ENCODE results near the gene WNT3A. TPM values are rescaled to one million over a fixed set of nuclear protein-coding genes. Genes with fewer than 3 reads are reported as not detected.

The WNT3A gene
- total RNA-seq, 1 experiment from 2014 or later, result 0.24 TPM

DNA sequence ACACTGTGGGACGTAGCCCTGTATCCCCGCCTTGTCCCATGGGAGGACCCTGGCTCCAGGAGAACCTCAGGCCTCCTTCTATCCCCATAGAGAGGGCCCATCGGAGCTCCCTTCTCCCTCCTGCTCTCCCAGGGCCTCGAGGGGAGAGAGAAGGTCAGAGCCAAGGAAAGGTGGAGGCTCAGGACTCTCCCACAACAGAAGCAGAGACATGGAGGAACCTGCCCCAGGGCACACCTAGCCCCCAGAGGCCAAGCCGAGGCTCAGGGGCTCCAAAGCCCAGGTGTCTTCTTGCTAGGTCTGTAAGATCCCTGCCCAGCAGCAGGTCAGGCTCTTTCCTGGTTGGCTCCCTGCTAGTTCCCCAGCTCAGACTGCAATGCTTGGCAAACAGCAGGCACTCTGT is 41.3 kb downstream of the WNT3A start:
- no peak for DNase-seq
- Histone ChIP-seq H3K4me1 (replicated peaks; ENCODE audit: insufficient read depth) (peaks cover 38% of the 10 kb centered on the region), H3K9me3 (ENCODE audit: insufficient read depth, low read depth) (no peaks in the 10 kb centered on the region), H3K36me3 (ENCODE audit: low read depth) (no peaks in the 10 kb centered on the region), H3K4me3 (no peak overlapping the region), H4K20me1 (ENCODE audit: insufficient read depth) (no peaks in the 10 kb centered on the region), H3K27me3 (ENCODE audit: insufficient read depth, low read depth) (no peaks in the 10 kb centered on the region), H2AFZ (no peak overlapping the region), H3K27ac (no peak overlapping the region), H3K4me2 (no peak overlapping the region), H3K79me2 (ENCODE audit: low read depth) (no peaks in the 10 kb centered on the region), H3K9me2 (ENCODE audit: insufficient read depth) (no peaks in the 10 kb centered on the region), H3F3A (ENCODE audit: insufficient read depth, low read depth) (peaks cover 39% of the 10 kb centered on the region)
- no peak for TF ChIP-seq EZH2 (IDR thresholded peaks at IDR 0.05; ENCODE audit: low read depth)
- TF ChIP-seq, protein P1, sequence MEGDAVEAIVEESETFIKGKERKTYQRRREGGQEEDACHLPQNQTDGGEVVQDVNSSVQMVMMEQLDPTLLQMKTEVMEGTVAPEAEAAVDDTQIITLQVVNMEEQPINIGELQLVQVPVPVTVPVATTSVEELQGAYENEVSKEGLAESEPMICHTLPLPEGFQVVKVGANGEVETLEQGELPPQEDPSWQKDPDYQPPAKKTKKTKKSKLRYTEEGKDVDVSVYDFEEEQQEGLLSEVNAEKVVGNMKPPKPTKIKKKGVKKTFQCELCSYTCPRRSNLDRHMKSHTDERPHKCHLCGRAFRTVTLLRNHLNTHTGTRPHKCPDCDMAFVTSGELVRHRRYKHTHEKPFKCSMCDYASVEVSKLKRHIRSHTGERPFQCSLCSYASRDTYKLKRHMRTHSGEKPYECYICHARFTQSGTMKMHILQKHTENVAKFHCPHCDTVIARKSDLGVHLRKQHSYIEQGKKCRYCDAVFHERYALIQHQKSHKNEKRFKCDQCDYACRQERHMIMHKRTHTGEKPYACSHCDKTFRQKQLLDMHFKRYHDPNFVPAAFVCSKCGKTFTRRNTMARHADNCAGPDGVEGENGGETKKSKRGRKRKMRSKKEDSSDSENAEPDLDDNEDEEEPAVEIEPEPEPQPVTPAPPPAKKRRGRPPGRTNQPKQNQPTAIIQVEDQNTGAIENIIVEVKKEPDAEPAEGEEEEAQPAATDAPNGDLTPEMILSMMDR (conservative IDR thresholded peaks at IDR 0.05), result no peak
- ChIA-PET POLR2A (ENCODE audit: unreplicated experiment) (no interaction called here), CTCF (interaction anchor here (0.9 kb wide), 1 partner anchor 45 kb away, joined by 3 read pairs; no protein-coding TSS in a partner anchor)
- intact Hi-C loops (cut with micrococcal nuclease; ENCODE audit: unreplicated experiment), result no loop called here
- no TSS peak for BruUV-seq (replicated peaks)

DNA sequence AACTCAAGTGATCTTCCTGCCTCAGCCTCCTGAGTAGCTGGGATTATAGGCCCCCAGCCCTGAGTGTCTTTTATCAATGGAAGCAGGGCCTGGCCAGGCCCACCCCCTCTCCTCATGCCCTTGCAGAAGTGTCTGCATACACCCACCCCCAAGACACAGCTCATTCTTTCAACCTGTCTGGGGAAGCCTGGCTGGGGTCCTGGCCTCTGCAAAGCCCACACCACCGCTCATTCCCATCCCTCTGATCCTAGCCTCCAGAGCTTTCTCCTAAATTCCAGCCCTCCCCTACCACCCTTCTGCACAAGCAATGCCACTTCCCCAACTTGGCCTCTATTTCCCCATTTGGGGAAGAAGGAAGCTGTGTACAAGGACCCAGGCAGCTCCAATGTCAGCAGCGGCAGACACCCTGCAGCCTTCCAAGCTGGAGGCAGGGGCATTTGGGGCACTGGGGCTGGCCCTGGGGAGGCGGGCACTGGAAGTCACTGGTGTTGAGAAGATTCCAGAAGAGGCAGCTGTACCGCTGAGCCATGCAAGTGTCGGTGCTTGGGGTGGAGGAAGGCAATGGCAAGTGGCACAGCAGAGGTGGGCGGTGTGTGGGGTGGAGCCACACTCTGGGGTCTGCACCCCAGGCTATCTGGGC is 42.0 kb downstream of the WNT3A start:
- no TSS peak for BruUV-seq (replicated peaks)
- no peak overlapping the region for H3K4me3 ChIP-seq
- CTCF ChIA-PET, result interaction anchor here (0.9 kb wide), 1 partner anchor 45 kb away, joined by 3 read pairs; no protein-coding TSS in a partner anchor

DNA sequence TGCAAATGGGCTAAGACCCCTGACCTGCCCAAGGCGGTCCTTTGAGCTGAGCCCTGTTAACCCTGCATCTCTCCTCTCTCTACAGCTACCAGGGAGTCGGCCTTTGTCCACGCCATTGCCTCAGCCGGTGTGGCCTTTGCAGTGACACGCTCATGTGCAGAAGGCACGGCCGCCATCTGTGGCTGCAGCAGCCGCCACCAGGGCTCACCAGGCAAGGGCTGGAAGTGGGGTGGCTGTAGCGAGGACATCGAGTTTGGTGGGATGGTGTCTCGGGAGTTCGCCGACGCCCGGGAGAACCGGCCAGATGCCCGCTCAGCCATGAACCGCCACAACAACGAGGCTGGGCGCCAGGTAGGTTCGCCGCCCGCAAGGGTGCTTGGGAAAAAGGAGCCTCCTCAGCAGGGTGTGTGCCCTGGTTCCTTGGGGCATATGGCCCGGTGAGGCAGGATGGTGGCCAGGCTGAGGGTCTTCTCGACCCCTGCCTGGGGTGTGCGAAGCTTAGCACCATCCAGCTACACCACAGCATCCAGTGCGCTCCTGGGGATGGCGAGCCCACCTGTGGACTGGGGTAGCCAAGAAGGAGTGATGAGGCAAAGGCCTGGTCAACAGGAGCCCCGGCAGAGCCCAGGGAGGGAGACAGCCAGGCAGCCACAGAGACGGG is 43.9 kb downstream of the WNT3A start:
- Histone ChIP-seq H3K27ac (no peak overlapping the region), H3K4me2 (no peak overlapping the region), H3K27me3 (ENCODE audit: insufficient read depth, low read depth) (no peaks in the 10 kb centered on the region), H2AFZ (no peak overlapping the region), H4K20me1 (ENCODE audit: insufficient read depth) (no peaks in the 10 kb centered on the region), H3F3A (ENCODE audit: insufficient read depth, low read depth) (peaks cover 16% of the 10 kb centered on the region), H3K36me3 (ENCODE audit: low read depth) (no peaks in the 10 kb centered on the region), H3K9me2 (ENCODE audit: insufficient read depth) (no peaks in the 10 kb centered on the region), H3K4me3 (no peak overlapping the region), H3K79me2 (ENCODE audit: low read depth) (no peaks in the 10 kb centered on the region), H3K4me1 (replicated peaks; ENCODE audit: insufficient read depth) (peaks cover 23% of the 10 kb centered on the region), H3K9me3 (ENCODE audit: insufficient read depth, low read depth) (no peaks in the 10 kb centered on the region)
- BruUV-seq (replicated peaks), result no TSS peak
- POLR2A ChIA-PET (ENCODE audit: unreplicated experiment), result interaction anchor here (0.6 kb wide), 1 partner anchor 159 kb away, joined by 4 read pairs; no protein-coding TSS in a partner anchor
- no peak for DNase-seq
- intact Hi-C loops (cut with micrococcal nuclease; ENCODE audit: unreplicated experiment), result no loop called here
- CTCF ChIA-PET, result no interaction called here
- TF ChIP-seq EZH2 (IDR thresholded peaks at IDR 0.05; ENCODE audit: low read depth), result no peak
- TF ChIP-seq, protein P1 (conservative IDR thresholded peaks at IDR 0.05), result no peak

More for the DNA sequence above, 42.0 kb downstream of the WNT3A start:
- no peaks in the 10 kb centered on the region for H4K20me1 ChIP-seq (ENCODE audit: insufficient read depth)
- H3F3A ChIP-seq (ENCODE audit: insufficient read depth, low read depth), result peaks cover 35% of the 10 kb centered on the region
- H3K36me3 ChIP-seq (ENCODE audit: low read depth), result no peaks in the 10 kb centered on the region
- peaks cover 38% of the 10 kb centered on the region for H3K4me1 ChIP-seq (replicated peaks; ENCODE audit: insufficient read depth)
- H3K79me2 ChIP-seq (ENCODE audit: low read depth), result no peaks in the 10 kb centered on the region
- H2AFZ ChIP-seq, result no peak overlapping the region
- no peaks in the 10 kb centered on the region for H3K9me2 ChIP-seq (ENCODE audit: insufficient read depth)
- H3K27me3 ChIP-seq (ENCODE audit: insufficient read depth, low read depth), result no peaks in the 10 kb centered on the region
- H3K9me3 ChIP-seq (ENCODE audit: insufficient read depth, low read depth), result no peaks in the 10 kb centered on the region
- intact Hi-C loops (cut with micrococcal nuclease; ENCODE audit: unreplicated experiment), result no loop called here
- TF ChIP-seq, protein P1 (conservative IDR thresholded peaks at IDR 0.05), result no peak
- no peak for TF ChIP-seq EZH2 (IDR thresholded peaks at IDR 0.05; ENCODE audit: low read depth)
- POLR2A ChIA-PET (ENCODE audit: unreplicated experiment), result no interaction called here
- no peak for DNase-seq
- no peak overlapping the region for H3K27ac ChIP-seq
- no peak overlapping the region for H3K4me2 ChIP-seq
